Measurements from ENCODE around the gene LMF1. TPM values are rescaled to one million over a fixed set of nuclear protein-coding genes. Genes with fewer than 3 reads are reported as not detected.
A peak's percentile ranks its signal among the peaks of the same experiment; 100 is the strongest.

Gene LMF1
- total and polyA plus RNA-seq, 2 of the 13 experiments (the other 11 are each of a cell fraction or from before 2014, with no cell fraction given): 6.8 to 8.5 TPM

DNA sequence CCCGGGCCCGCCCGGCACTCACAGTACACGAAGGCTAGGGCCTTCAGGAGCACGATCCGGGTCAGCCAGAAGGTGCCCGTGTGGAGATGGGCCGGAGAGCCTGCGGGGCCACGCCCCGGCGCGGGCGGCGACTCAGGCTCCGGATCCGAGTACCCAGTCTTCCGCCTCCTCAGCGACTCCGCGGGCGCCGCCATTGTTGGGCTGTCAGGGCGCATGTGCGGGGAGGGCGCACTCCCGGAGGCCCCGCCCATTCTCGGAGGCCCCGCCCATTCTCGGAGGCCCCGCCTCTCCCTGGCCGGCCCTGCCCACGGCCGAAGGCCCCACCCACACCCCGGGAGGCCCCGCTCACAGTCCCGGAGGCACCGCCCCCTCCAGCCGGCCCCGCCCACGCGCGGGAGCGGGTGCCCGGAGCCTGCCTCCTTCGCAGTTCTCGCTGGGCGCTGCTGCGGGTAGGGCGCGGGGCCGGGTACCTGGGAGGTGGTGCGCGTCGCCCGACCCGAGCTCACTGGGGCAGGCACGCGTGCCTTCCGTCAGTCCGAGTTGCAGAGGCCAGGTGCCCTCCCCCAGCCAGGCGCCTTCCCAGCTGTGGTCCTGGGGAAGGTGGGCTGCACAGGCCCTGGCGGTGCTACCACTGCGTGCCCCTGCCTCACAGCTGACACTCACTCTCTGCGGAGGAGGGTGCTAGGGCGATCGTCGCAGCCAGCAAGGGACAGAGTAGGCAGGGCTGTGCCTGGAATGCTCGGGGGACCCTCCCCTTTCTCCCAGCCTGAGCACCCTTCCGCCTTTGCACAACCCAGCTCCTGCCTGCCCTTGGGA, at the start of gene LMF1 (continued):
- TF ChIP-seq, protein P1, sequence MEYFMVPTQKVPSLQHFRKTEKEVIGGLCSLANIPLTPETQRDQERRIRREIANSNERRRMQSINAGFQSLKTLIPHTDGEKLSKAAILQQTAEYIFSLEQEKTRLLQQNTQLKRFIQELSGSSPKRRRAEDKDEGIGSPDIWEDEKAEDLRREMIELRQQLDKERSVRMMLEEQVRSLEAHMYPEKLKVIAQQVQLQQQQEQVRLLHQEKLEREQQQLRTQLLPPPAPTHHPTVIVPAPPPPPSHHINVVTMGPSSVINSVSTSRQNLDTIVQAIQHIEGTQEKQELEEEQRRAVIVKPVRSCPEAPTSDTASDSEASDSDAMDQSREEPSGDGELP (IDR thresholded peaks at IDR 0.05; ENCODE audit: borderline replicate concordance, low read depth): peak; percentile 83; the same call in 1 of the 2 replicates
- TF ChIP-seq ESRRA (CRISPR knock-in tag; IDR thresholded peaks at IDR 0.05; ENCODE audit: low read depth) (peak; percentile 84), HNRNPLL (IDR thresholded peaks at IDR 0.05; ENCODE audit: low read depth, low read length, poor library complexity, severe bottlenecking) (peak; percentile 58), STAT5B (CRISPR knock-in tag; IDR thresholded peaks at IDR 0.05) (no peak), MTF2 (CRISPR knock-in tag; IDR thresholded peaks at IDR 0.05; ENCODE audit: borderline replicate concordance) (peak; percentile 80; the same call in 1 of the 2 replicates), SP1 (IDR thresholded peaks at IDR 0.05) (no peak), SP1 (CRISPR knock-in tag; IDR thresholded peaks at IDR 0.05) (peak; percentile 74; the same call in 1 of the 2 replicates), MIXL1 (CRISPR knock-in tag; IDR thresholded peaks at IDR 0.05) (no peak), ELF4 (CRISPR knock-in tag; IDR thresholded peaks at IDR 0.05; ENCODE audit: borderline replicate concordance) (peak; percentile 60; the same call in 1 of the 2 replicates), NFE2L2 (IDR thresholded peaks at IDR 0.05; ENCODE audit: low read length) (no peak), FOSL2 (CRISPR knock-in tag; IDR thresholded peaks at IDR 0.05) (no peak; the same call in 1 of the 2 replicates), ZNF234 (CRISPR knock-in tag; conservative IDR thresholded peaks at IDR 0.05) (no peak), YEATS4 (CRISPR knock-in tag; IDR thresholded peaks at IDR 0.05; ENCODE audit: borderline replicate concordance) (peak; percentile 58), SP5 (CRISPR knock-in tag; IDR thresholded peaks at IDR 0.05; ENCODE audit: borderline replicate concordance, low read depth) (peak; percentile 72; the same call in 1 of the 2 replicates), ZNF589 (CRISPR knock-in tag; conservative IDR thresholded peaks at IDR 0.05) (peak; percentile 84; the same call in 1 of the 2 replicates), FOXM1 (CRISPR knock-in tag; IDR thresholded peaks at IDR 0.05) (no peak)
- TF ChIP-seq, protein P2, sequence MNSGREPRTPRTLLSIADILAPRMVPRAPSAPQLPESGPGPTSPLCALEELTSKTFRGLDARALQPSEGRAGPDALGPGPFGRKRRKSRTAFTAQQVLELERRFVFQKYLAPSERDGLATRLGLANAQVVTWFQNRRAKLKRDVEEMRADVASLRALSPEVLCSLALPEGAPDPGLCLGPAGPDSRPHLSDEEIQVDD (CRISPR knock-in tag; IDR thresholded peaks at IDR 0.05; ENCODE audit: borderline replicate concordance): 0 out of 2 replicates have a peak, but pooled peaks have one; percentile 69
- TF ChIP-seq, protein P3, sequence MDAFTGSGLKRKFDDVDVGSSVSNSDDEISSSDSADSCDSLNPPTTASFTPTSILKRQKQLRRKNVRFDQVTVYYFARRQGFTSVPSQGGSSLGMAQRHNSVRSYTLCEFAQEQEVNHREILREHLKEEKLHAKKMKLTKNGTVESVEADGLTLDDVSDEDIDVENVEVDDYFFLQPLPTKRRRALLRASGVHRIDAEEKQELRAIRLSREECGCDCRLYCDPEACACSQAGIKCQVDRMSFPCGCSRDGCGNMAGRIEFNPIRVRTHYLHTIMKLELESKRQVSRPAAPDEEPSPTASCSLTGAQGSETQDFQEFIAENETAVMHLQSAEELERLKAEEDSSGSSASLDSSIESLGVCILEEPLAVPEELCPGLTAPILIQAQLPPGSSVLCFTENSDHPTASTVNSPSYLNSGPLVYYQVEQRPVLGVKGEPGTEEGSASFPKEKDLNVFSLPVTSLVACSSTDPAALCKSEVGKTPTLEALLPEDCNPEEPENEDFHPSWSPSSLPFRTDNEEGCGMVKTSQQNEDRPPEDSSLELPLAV (CRISPR knock-in tag; conservative IDR thresholded peaks at IDR 0.05; ENCODE audit: low read depth): no peak
- TF ChIP-seq, protein P4, sequence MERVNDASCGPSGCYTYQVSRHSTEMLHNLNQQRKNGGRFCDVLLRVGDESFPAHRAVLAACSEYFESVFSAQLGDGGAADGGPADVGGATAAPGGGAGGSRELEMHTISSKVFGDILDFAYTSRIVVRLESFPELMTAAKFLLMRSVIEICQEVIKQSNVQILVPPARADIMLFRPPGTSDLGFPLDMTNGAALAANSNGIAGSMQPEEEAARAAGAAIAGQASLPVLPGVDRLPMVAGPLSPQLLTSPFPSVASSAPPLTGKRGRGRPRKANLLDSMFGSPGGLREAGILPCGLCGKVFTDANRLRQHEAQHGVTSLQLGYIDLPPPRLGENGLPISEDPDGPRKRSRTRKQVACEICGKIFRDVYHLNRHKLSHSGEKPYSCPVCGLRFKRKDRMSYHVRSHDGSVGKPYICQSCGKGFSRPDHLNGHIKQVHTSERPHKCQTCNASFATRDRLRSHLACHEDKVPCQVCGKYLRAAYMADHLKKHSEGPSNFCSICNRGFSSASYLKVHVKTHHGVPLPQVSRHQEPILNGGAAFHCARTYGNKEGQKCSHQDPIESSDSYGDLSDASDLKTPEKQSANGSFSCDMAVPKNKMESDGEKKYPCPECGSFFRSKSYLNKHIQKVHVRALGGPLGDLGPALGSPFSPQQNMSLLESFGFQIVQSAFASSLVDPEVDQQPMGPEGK (CRISPR knock-in tag; IDR thresholded peaks at IDR 0.05): peak; percentile 73
- TF ChIP-seq, protein P5, sequence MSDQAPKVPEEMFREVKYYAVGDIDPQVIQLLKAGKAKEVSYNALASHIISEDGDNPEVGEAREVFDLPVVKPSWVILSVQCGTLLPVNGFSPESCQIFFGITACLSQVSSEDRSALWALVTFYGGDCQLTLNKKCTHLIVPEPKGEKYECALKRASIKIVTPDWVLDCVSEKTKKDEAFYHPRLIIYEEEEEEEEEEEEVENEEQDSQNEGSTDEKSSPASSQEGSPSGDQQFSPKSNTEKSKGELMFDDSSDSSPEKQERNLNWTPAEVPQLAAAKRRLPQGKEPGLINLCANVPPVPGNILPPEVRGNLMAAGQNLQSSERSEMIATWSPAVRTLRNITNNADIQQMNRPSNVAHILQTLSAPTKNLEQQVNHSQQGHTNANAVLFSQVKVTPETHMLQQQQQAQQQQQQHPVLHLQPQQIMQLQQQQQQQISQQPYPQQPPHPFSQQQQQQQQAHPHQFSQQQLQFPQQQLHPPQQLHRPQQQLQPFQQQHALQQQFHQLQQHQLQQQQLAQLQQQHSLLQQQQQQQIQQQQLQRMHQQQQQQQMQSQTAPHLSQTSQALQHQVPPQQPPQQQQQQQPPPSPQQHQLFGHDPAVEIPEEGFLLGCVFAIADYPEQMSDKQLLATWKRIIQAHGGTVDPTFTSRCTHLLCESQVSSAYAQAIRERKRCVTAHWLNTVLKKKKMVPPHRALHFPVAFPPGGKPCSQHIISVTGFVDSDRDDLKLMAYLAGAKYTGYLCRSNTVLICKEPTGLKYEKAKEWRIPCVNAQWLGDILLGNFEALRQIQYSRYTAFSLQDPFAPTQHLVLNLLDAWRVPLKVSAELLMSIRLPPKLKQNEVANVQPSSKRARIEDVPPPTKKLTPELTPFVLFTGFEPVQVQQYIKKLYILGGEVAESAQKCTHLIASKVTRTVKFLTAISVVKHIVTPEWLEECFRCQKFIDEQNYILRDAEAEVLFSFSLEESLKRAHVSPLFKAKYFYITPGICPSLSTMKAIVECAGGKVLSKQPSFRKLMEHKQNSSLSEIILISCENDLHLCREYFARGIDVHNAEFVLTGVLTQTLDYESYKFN (CRISPR knock-in tag; conservative IDR thresholded peaks at IDR 0.05): peak; percentile 67

Measured in HepG2 (cell line).